Measurements from ENCODE around the gene NGFR. TPM values are rescaled to one million over a fixed set of nuclear protein-coding genes. Genes with fewer than 3 reads are reported as not detected.

NGFR gene
- total RNA-seq, 1 donor from 2014 or later: 334 TPM

- no peak overlapping the region for H3K27ac Mint-ChIP-seq (ENCODE audit: unreplicated experiment)
- peaks cover 74% of the 10 kb centered on the region for H3K27me3 Mint-ChIP-seq (ENCODE audit: low read depth)
- no peaks in the 10 kb centered on the region for H3K36me3 Mint-ChIP-seq (ENCODE audit: low read depth)
- DNase-seq (ENCODE audit: low read depth, low spot score): no peak
- H3K9me3 Mint-ChIP-seq: no peaks in the 10 kb centered on the region
- TF ChIP-seq, protein P1, sequence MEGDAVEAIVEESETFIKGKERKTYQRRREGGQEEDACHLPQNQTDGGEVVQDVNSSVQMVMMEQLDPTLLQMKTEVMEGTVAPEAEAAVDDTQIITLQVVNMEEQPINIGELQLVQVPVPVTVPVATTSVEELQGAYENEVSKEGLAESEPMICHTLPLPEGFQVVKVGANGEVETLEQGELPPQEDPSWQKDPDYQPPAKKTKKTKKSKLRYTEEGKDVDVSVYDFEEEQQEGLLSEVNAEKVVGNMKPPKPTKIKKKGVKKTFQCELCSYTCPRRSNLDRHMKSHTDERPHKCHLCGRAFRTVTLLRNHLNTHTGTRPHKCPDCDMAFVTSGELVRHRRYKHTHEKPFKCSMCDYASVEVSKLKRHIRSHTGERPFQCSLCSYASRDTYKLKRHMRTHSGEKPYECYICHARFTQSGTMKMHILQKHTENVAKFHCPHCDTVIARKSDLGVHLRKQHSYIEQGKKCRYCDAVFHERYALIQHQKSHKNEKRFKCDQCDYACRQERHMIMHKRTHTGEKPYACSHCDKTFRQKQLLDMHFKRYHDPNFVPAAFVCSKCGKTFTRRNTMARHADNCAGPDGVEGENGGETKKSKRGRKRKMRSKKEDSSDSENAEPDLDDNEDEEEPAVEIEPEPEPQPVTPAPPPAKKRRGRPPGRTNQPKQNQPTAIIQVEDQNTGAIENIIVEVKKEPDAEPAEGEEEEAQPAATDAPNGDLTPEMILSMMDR (conservative IDR thresholded peaks at IDR 0.05): no peak
- peak overlapping the region; percentile 80 for H3K4me3 Mint-ChIP-seq
- H3K4me1 Mint-ChIP-seq: peaks cover 51% of the 10 kb centered on the region
These were observed 601 bp upstream of the NGFR start for GRCh38 chr17:49494399-49494985.

- peak overlapping the region; percentile 81 for H3K27ac Mint-ChIP-seq (ENCODE audit: unreplicated experiment)
- DNase-seq (ENCODE audit: low read depth, low spot score): no peak
- H3K27me3 Mint-ChIP-seq (ENCODE audit: low read depth): peaks cover 78% of the 10 kb centered on the region
These were observed 719 bp downstream of the NGFR start for GRCh38 chr17:49495842-49496182.

GRCh38 chr17:49496183-49496866, 1.2 kb downstream of the NGFR start:
- Mint-ChIP-seq H3K4me3 (peak overlapping the region; percentile 92), H3K36me3 (ENCODE audit: low read depth) (no peaks in the 10 kb centered on the region), H3K27me3 (ENCODE audit: low read depth) (peaks cover 77% of the 10 kb centered on the region), H3K27ac (ENCODE audit: unreplicated experiment) (peak overlapping the region; percentile 81), H3K9me3 (no peaks in the 10 kb centered on the region), H3K4me1 (peaks cover 51% of the 10 kb centered on the region)
- peak; percentile 88 for DNase-seq (ENCODE audit: low read depth, low spot score)
- TF ChIP-seq, protein P1 (conservative IDR thresholded peaks at IDR 0.05): peak; percentile 86

More at GRCh38 chr17:49495842-49496182, 719 bp downstream of the NGFR start:
- TF ChIP-seq, protein P1 (conservative IDR thresholded peaks at IDR 0.05): no peak
- Mint-ChIP-seq H3K4me3 (peak overlapping the region; percentile 92), H3K36me3 (ENCODE audit: low read depth) (no peaks in the 10 kb centered on the region), H3K4me1 (peaks cover 53% of the 10 kb centered on the region), H3K9me3 (no peaks in the 10 kb centered on the region)

DNA sequence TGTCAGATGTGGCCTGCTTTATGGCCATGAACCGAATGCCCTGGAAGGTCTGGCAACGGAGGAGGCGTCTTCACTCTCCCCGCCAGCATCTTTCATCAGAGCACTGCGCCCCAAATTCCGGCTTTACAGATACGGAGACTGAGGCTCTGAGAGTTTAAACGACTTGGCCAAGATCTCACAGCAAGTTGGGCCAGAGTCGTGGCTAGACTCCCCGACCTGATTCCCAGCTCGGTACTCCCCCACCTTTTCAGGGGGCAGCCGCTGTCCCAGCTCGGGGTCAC, 1.7 kb downstream of the NGFR start:
- Mint-ChIP-seq H3K27me3 (ENCODE audit: low read depth) (peaks cover 73% of the 10 kb centered on the region), H3K27ac (ENCODE audit: unreplicated experiment) (no peak overlapping the region), H3K4me1 (peaks cover 48% of the 10 kb centered on the region), H3K36me3 (ENCODE audit: low read depth) (no peaks in the 10 kb centered on the region), H3K4me3 (peak overlapping the region; percentile 92), H3K9me3 (no peaks in the 10 kb centered on the region)
- TF ChIP-seq, protein P1 (conservative IDR thresholded peaks at IDR 0.05): no peak
- DNase-seq (ENCODE audit: low read depth, low spot score): no peak

DNA sequence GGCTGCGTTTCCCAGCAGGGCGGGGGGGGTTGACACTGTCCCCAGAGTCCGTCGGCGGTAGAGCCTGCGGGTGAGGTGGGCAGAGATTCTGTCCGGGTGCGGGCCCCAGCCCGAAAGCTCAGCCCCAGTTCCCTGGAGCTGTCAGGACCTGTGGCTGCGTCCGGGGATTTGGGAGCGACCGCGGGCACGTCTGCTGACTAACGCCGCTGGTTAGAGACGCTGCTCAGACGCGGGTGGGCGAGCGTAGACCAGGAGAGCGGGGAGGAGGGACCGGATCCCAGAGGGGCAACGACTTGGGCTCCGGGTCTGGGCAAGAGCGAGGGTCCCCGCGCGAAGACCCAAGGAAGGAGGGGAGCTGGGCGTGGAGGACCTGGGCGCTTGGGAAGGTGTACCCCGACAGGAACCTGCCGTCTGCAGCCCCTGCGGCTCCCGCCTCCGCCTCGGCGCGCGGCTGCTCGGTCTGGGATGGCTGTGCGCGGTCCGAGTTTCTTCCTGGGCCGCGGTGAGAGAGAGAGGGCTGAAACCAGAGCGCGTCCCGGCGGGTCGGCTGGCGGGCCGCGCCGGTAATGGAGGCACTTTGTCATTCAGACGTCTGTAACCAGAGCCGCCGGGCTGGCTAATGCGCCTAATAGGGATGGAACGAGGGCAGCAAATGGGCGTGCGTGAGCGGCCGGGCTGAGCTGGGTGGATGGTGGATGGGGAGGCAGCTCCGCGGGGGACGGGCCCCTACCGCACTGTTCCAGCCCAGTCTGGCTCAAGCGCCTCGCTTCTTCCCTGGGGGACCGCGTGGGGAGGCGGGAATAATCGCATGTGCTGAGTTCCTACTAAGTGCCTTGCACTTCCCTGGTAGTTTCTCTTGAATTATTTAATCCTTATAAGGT, 2.3 kb downstream of the NGFR start:
- H3K36me3 Mint-ChIP-seq (ENCODE audit: low read depth): no peaks in the 10 kb centered on the region
- TF ChIP-seq, protein P1 (conservative IDR thresholded peaks at IDR 0.05): no peak
- H3K9me3 Mint-ChIP-seq: no peaks in the 10 kb centered on the region
- peak overlapping the region; percentile 92 for H3K4me3 Mint-ChIP-seq
- H3K27me3 Mint-ChIP-seq (ENCODE audit: low read depth): peaks cover 72% of the 10 kb centered on the region
- peak; percentile 41 for DNase-seq (ENCODE audit: low read depth, low spot score)
- H3K27ac Mint-ChIP-seq (ENCODE audit: unreplicated experiment): peak overlapping the region; percentile 71
- peaks cover 50% of the 10 kb centered on the region for H3K4me1 Mint-ChIP-seq

Data from neural crest cell (in vitro differentiated cells).